ENCODE measurements around the gene SGMS1. TPM values are rescaled to one million over a fixed set of nuclear protein-coding genes. Genes with fewer than 3 reads are reported as not detected.

SGMS1 gene
- total RNA-seq, 1 experiment from 2014 or later: 20.4 TPM

DNA sequence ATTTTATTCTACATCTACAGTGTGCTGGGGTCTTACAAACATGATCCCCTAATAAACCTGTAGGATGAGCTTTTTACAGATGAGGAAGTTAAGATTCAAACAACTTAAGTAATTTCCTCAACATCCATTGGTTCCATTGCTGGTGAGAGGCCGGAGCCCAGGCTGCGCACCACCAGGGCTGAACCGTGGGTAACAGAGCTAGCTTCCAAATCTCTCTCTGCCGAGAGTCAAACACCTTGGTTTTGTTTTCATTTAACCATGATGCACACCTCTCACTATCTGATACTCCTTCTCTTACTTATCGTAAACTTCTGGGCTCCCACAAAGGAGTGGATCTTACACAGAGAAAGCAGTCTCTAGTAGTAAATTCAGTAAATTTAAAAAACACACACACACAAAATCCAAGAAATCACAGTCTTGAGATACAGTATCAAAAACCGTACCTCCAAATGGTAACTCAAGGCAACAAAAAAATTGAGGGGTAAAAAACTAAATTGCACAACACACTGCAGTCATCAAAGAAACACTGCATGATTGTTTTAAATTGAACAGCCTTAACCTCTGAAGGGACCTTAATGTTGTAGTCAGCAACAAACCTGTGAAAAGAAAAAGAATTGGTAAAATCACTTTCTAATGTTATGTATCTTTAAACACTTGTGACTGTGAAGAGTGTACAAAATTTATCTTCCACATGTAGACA, 20.5 kb downstream of the SGMS1 start:
- no peak overlapping the region for H3T11ph ChIP-seq (ENCODE audit: low read length)
- WGBS (ENCODE audit: extremely low coverage, insufficient read length, low lambda C conversion rate): no CpG with 5 or more reads among the region's 6 CpGs
- H2BK5ac ChIP-seq (ENCODE audit: insufficient read length, low read length): no peak overlapping the region
- no peak overlapping the region for H3K4me3 Mint-ChIP-seq
- no peaks in the 10 kb centered on the region for H3K79me1 ChIP-seq (ENCODE audit: insufficient read depth, low read depth, low read length, poor library complexity, severe bottlenecking)
- no peaks in the 10 kb centered on the region for H3K9me3 ChIP-seq (ENCODE audit: control insufficient read depth, low read depth, low read length)
- peaks cover 34 to 42% of the 10 kb centered on the region in 2 experiments for H3K4me1 Mint-ChIP-seq
- no peaks in the 10 kb centered on the region for H4K20me1 ChIP-seq (ENCODE audit: control insufficient read depth, insufficient read depth, insufficient read length)
- 0 out of 2 replicates have a peak, but pooled peaks cover 4% of the 10 kb centered on the region for H3K4me1 ChIP-seq (ENCODE audit: insufficient read depth, low read length)
- H3K4me2 ChIP-seq (ENCODE audit: insufficient read depth, insufficient read length, low read length): no peak overlapping the region
- no peak overlapping the region for H4K8ac ChIP-seq (replicated peaks; ENCODE audit: insufficient read length, low read depth, low read length)
- H3K14ac ChIP-seq (ENCODE audit: insufficient read depth, low read length): no peak overlapping the region
- no peaks in the 10 kb centered on the region; the same call in 1 of the 2 replicates for H3K79me2 ChIP-seq (ENCODE audit: insufficient read depth, low read length)
- H3K56ac ChIP-seq (ENCODE audit: insufficient read length, low read depth, low read length): no peak overlapping the region
- no peak overlapping the region for H2BK12ac ChIP-seq (ENCODE audit: insufficient read length, low read depth, low read length)
- H2AFZ ChIP-seq (ENCODE audit: low read length): no peak overlapping the region
- no peak overlapping the region for H3K4ac ChIP-seq (ENCODE audit: low read depth, low read length)
- DNase-seq: no peak
- H3K36me3 Mint-ChIP-seq (ENCODE audit: insufficient read depth in 1 of 3, low read depth in 3 of 3): no peaks in the 10 kb centered on the region
- no peaks in the 10 kb centered on the region for H3K27me3 Mint-ChIP-seq (ENCODE audit: low read depth)
- no peaks in the 10 kb centered on the region for H3K9me3 Mint-ChIP-seq
- no peaks in the 10 kb centered on the region for H3K23me2 ChIP-seq (ENCODE audit: insufficient read length, low read depth, low read length, poor library complexity, severe bottlenecking)
- H3K27ac ChIP-seq (ENCODE audit: insufficient read length, low read depth, low read length): no peak overlapping the region
- H2BK20ac ChIP-seq (ENCODE audit: low read depth, low read length, poor library complexity, severe bottlenecking): no peak overlapping the region
- no peak overlapping the region for H3K18ac ChIP-seq (ENCODE audit: insufficient read length, low read depth, low read length)
- H3K9ac ChIP-seq (ENCODE audit: extremely low read depth, insufficient read length, low read length): no peak overlapping the region
- no peak overlapping the region for H2BK120ac ChIP-seq (ENCODE audit: low read depth, low read length, poor library complexity, severe bottlenecking)
- H4K5ac ChIP-seq (ENCODE audit: insufficient read length, low read depth, low read length): no peak overlapping the region
- H3K27me3 ChIP-seq (ENCODE audit: insufficient read depth, low read length): no peaks in the 10 kb centered on the region
- no peak overlapping the region for H4K91ac ChIP-seq (ENCODE audit: insufficient read length, low read depth, low read length)
- TF ChIP-seq, protein P1, sequence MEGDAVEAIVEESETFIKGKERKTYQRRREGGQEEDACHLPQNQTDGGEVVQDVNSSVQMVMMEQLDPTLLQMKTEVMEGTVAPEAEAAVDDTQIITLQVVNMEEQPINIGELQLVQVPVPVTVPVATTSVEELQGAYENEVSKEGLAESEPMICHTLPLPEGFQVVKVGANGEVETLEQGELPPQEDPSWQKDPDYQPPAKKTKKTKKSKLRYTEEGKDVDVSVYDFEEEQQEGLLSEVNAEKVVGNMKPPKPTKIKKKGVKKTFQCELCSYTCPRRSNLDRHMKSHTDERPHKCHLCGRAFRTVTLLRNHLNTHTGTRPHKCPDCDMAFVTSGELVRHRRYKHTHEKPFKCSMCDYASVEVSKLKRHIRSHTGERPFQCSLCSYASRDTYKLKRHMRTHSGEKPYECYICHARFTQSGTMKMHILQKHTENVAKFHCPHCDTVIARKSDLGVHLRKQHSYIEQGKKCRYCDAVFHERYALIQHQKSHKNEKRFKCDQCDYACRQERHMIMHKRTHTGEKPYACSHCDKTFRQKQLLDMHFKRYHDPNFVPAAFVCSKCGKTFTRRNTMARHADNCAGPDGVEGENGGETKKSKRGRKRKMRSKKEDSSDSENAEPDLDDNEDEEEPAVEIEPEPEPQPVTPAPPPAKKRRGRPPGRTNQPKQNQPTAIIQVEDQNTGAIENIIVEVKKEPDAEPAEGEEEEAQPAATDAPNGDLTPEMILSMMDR (conservative IDR thresholded peaks at IDR 0.05): no peak
- no peak overlapping the region for H2BK15ac ChIP-seq (ENCODE audit: low read depth, low read length)
- H3K23ac ChIP-seq (ENCODE audit: insufficient read length, low read depth, low read length): no peak overlapping the region
- no peak overlapping the region for H2AK5ac ChIP-seq (ENCODE audit: insufficient read length, low read length)
- H3K27ac Mint-ChIP-seq: peak overlapping the region; percentile 14 to 83 (median 54); a peak in 4 of 7 replicates
